ENCODE data around the gene ZPBP.

The ZPBP gene, protein sequence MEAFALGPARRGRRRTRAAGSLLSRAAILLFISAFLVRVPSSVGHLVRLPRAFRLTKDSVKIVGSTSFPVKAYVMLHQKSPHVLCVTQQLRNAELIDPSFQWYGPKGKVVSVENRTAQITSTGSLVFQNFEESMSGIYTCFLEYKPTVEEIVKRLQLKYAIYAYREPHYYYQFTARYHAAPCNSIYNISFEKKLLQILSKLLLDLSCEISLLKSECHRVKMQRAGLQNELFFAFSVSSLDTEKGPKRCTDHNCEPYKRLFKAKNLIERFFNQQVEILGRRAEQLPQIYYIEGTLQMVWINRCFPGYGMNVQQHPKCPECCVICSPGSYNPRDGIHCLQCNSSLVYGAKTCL

DNA sequence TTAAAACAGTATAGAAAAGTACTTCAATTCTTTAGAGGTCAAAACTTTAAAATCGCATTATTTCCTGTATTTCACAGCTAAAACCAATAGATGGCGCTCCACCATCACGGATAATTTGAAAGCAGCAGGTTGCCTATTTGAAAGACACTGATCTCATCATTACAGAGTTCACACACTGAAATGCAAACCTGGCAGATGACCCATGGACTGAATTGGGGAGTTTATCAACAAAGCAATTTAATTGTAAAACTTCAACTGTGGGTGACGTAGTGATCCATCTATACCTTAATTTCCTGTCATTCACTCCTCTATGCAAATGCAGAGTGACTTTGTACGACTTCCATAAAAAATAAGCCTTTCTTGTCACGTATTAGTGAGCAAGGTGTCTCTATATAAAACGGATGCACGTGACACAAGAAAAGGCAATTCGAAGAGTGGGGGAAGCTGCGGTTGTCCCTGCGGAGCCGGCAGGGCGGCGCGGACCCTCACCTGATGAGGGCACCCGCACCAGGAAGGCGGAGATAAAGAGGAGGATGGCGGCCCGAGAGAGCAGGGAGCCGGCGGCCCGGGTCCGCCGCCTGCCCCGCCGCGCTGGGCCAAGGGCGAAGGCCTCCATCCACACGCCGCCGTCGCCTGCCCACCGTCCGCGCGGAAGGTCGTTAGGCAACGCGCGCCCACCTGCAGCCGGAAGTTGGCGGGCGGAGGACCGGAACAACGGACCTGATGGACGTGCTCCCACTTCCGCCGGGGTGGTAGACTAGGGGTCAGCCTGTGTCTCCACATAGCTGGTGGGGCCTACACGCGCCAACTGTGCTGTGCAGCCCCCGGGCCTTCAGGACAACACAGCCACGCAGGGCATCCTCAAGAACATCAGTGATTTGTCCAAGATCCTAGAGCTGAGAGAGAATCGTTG, at the start of gene ZPBP:
TSS of gene ZPBP (minus strand) at position 668 of the 913 bp plus-strand sequence. CDS start at position 616, 52 bp downstream.
- peak; percentile 29 for DNase-seq (ENCODE audit: low spot score)

DNA sequence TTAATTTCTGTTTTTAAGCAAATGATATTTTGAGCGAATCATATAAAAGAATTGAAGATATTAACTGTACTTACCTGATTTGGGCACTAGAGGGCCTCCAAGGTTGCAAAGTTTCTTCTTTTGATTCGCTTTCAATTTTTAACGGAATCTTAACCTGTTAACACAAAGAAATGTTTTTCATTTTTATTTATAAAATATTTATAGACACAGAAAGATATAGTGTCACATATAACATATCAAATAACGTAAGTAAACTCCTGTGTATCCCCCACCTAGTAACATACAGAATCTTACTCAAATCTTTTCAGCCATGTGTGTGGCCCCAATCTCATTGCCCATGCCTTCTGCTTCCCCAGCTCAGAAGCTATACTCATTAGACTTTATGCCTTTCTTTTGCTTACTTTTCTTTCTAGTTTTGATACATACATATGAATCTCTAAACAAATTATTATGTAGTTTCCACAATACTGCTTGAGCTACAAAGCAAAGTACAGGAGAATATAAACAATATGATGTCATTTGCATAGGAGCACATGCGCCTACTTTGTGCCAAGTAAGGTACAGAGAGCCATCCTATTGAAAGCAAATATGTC, 49.5 kb upstream of the ZPBP start:
- DNase-seq (ENCODE audit: low spot score), result peak; percentile 30

DNA sequence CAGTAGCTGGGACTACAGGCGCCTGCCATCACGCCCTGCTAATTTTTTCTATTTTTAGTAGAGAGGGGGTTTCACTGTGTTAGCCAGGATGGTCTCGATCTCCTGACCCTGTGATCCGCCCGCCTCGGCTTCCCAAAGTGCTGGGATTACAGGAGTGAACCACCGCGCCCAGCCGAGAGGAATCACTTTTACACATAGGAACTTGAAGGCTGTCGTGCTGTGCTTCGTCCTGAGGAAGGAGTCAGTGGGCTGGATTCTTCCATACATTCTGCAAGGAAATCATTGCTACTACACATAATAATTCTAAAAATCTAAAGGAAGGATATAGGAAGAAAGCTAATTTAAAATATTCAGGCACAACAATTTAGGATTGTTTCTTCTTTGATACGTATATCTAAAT, 48.8 kb upstream of the ZPBP start:
- DNase-seq (ENCODE audit: low spot score), result no peak

DNA sequence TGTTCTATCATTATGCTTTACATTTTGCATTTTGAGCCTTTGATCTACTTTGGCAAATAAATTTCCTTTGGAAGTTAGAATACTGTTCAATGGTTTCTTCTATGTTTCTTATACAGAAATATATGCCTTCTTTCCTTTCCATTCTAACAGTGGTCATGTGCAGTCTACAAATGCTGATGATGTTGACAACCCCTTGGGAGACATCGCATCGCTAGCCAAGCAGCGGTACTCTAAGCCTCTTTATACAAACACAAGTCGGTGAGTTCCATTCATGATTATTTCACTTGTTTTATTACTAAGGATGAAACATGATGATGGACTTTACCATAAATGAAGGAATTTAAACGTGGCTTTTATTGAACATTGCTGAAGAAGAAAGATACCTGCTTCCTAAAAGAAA, 48.1 kb upstream of the ZPBP start:
- DNase-seq (ENCODE audit: low spot score), result no peak

DNA sequence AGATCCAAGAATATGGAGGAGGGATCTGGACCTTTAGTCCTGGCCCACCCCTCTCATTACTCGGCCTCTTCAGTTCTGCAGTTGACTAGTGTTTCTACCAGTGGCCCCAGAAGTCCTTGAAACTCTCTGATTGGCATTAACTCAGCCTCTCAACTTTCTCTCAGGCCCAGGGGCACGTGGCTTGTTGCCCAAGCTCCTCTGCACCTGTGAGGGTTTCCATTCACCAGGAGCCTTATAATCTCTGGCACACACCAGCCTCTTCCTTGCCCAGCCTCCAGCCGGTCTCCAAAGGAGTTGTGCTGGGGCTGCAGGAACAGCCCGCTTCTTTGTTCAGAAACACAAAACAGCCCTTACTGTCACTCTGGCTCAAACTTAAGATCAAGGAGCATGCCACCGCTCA, 47.6 kb upstream of the ZPBP start:
- DNase-seq (ENCODE audit: low spot score), result no peak

DNA sequence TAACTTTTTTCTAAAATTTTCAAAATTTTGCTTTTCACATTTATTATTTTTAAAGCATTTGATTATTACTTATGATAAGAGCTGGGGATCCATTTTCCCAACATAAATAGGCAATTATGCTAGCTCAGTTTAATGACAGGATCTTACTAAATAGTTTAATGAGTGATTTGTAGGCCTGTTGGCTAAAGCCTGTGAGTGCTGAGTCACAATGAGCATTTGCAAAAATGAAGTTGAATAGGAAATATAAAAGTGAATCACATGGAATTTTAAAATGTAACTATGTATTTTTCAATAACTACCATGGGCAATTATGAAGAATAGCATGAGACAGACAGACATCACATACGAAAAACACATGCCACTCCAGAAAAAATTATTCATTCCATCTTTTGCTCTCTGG, 45.1 kb upstream of the ZPBP start:
- DNase-seq (ENCODE audit: low spot score), result no peak

DNA sequence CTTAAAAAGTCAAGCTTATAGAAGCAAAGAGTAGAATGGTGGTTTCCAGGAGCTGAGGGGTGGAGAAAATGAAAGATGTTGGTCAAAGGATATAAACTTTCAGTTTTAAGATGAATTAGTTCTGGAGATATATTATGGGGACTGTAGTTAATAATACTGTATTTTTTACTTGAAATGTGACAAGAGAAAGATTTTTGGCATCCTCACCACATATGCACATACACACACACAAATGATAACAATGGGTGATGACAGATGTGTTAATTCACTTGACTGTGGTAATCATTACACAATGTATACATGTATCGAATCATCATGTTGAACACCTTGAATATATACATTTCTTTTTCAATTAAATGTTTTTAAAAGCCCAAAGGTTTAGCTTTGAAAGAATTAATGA, 32.7 kb upstream of the ZPBP start:
- no peak for DNase-seq (ENCODE audit: low spot score)

DNA sequence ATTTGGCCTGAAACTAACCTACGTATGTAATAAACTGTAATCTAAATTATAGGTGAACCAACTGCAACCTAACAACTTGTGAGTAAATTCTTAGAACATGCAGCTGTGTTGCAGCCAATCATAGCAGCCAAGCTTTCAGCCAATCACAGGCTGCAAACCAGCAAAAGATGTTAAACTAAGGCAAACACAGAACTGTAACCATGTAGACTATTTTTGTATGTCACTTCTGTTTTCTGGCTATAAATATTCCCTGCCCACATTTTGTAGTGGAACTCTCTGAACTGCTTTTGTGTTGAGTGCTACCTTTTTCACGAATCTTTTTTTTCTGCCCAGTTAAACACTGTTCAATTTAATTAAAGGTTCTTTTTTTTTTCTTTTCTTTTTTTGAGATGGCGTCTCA, 28.2 kb upstream of the ZPBP start:
- no peak for DNase-seq (ENCODE audit: low spot score)

DNA sequence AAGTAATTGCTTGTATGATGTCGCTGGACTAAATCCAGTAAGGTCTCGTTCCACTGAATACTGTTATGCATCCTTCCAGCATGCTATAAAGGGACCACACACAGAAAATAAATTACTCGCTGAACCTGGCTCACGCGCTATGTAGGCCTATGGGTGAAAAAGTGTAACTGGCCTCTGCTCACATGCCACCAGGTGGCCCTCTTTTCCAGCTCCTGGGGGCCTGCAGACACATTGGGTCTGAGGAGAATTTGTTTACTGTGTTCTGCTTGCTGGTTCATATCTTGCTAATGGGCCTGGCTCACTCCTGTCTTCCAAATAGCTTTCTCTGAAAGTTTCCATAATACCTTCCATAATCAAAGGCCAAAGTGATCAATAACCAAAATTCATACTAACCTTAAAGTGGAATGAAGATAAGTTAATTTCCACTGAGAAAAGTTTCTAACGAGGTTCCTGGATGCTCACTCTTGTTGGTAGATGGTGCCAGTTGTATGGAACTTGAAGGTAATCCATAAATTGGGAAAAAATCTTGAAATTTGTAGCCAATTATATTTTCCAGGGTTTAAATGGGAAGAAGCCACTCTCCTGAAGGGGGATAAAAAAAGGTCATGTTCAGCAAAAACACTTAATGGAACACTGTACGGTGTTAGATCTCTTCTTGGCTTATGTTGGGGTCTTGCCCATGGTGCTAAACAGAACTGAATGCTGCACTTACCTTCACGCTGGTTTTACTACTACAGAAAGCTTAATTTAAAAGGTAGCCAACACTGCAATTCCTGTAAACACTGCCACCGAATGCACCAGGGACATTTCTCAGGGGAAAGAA, 27.0 kb upstream of the ZPBP start:
- no peak for DNase-seq (ENCODE audit: low spot score)

DNA sequence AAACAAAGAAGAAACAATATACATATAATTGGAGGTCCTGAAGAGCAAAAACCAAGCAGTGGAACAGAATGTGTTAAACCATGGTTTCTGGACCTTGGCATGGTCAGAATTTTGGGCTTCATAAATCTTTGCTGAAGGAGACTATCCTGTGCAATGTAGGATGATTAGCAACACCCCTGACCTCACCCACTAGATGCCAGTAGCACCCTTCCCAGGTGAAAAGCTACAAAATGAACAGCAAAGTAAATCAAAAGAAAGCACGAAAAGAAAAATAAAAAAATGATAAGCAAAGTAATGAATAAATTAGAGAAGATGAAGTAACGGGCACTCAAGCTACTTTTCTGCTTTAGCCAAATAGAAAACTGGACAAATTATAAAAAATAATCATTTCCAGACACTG, 19.2 kb upstream of the ZPBP start:
- no peak for DNase-seq (ENCODE audit: low spot score)

DNA sequence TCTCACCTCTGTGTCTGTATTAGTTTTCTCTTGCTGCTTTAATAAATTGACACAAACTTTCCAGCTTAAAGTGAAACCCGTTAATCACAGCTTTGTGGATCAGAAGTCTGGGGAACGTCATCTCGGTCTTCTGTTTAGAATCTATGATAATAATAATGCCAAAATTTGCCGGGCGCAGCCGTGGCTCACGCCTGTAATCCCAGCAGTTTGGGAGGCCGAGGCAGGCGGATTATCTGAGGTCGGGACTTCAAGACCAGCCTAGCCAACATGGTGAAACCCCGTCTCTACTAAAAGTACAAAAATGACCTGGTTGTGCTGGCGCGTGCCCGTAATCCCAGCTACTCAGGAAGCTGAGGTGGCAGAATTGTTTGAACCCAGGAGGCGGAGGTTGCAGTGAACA, 8.8 kb upstream of the ZPBP start:
- DNase-seq (ENCODE audit: low spot score), result no peak

DNA sequence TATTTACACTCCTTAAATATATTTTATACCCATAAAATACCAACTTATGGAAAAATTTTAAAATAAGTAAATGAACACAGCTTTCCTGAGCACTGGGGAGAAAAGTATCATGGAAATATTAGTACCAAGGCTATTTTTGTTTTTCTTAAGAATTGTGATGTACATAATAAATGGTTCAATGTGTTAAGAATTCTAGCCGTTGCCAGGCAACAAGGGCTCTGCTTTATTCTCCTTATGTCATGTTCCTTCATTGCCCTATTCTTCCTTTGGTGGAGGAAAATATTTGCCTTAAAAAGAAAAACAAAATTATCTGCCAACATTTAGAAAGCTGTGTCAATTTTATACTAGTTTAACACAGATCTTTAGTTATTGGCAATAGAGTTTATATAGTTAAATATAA, 2.6 kb upstream of the ZPBP start:
- DNase-seq (ENCODE audit: low spot score), result no peak

DNA sequence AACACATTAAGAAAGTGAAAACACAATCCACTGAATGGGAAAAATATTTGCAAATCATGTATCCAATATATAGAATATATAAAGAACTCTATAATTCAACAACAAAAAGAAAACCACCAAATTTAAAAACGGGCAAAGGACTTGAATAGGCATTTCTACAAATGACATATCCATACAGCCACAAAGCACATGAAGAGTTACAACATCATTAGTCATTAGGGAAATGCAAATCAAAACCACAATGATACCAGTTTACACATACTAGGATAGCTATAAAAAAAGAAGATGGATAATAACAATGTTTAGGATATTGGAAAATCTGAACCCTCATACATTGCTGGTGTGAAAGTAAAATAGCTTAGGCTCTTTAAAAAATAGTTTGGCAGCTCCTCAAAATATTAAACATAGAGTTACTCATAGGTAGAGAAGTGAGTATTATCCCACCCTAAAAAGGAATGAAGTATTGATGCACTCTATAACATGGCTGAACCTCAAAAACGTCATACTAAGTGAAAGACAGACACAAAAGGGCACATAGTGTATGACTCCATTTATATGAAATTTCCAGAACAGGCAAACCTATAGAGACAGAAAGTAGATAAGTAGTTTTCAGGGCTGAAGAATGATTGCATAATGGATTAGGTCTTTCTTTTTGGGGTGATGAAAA, 4.5 kb downstream of the ZPBP start:
- DNase-seq (ENCODE audit: low spot score), result no peak

DNA sequence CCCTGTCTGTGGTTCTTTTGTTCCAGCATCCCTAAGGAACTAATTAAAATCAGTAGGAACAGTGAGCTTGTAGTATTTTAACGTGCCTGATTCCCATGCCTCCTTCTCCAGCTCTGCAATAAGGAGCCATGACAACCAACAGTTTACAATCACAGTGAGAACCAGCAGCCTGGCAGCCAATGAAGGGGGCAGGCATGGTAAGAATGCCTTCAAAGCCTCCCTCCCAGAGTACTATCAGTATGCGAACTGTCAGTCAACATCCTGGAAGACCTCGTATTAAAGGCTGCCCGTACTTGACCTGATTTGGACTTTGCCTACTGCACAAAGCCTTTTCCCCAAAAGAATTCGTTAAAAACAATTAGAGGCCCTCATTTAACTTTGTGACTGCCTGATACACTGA, 7.7 kb downstream of the ZPBP start:
- DNase-seq (ENCODE audit: low spot score), result no peak

DNA sequence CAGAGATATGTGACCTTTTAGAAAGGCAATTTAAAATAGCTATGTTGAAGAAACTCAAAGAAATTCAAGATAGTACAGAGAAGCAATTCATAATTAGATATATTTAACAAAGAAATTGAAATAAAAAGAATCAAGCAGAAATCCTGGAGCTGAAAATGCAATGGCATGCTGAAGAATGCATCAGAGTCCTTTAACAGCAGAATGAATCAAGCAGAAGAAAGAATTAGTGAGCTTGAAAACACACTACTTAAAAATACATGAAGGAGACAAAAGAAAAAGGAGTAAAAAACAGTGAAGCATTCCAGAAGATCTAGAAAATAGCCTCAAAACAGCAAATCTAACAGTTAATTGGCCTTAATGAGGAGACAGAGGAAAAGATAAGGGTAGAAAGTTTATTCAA, 20.0 kb downstream of the ZPBP start:
- DNase-seq (ENCODE audit: low spot score), result no peak

DNA sequence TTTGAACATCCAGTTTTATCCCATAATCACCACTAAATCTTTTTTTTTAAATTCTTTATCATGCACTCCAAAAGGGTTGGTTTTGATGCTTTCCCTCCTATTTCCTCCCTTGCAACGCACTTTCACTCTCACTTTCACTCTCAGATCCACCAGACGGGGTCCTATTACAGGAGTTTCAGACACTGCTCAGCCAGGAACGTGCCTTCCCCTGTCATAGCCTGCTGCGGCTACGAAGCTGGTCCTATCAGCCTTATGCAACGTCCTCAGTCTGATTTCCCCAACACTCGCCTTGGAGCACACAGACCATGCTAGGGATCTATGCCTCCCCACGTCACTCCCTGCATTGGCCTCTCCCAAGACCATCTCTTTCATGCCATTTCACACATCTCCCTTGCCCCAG, 23.4 kb downstream of the ZPBP start:
- peak; percentile 53 for DNase-seq (ENCODE audit: low spot score)

DNA sequence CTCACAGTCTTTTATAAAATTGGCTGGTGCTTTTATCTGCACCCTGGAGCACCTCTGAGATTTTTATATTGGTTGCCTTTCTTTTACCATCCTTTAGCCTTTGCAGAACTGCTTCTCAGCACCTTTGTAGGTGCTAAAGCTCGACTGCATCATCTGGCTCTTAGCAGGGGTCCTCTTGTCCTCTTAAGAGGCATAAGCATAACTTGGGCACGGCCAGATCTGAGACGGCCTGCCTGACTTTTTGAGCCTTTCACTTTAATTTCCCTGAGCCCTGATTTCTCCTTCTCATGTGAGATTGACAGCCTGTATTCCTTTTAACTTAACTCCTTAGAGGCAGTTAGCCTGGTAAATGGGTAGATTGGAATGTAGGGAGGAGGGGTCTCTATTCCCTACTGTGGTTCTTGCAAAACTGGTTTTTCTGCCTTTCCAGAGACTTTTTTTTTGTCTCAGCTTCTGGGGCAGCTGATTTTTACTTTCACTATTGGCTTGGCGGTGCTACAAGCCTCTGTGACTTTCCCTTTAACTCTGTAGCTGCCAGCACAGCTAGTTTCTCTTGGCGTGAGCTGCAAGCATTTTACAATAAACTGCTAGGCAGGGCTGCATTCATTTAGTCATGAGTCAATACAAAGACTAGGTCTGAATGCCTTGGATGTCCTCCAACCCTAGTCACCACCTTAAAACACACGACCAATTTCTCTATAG, 24.0 kb downstream of the ZPBP start:
- peak; percentile 44 for DNase-seq (ENCODE audit: low spot score)

DNA sequence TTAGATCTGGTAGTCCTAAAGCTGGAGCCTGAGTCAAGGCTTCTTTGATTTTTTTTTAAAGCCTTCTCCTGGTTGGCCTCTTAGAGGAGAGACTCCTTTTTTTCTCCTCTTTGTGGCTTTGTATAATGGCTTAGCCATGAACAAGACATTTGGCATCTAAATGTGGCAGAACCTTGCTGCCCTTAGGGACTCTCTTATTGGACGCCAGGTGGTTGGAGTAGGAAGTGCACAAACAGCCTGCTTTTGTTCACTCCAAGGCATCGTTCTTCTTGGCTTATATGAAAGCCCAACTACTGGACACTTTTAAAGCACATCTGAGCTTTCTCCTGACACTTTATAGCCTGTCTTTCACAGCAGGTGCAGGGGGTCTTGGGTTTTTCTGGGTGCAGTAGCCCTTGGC, 25.0 kb downstream of the ZPBP start:
- DNase-seq (ENCODE audit: low spot score), result peak; percentile 29

DNA sequence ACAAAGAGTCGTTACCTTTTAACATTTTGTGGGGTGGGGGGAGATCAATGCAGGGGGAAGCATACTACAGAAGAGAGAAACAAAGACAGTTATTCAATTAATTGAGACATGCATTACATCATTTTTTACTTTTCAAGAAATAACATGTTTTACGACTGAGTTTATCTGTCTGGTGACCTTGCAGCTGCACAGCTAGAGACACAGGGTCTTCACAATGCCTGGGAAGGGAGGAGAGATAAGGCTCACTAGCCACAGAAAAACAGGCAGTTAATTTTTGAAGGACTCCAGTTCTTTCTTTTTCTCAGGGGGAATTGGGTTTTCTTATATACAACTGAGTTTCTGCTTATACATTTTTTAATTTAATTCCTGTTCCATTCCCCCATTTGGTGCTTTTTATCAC, 30.1 kb downstream of the ZPBP start:
- DNase-seq (ENCODE audit: low spot score), result no peak

DNA sequence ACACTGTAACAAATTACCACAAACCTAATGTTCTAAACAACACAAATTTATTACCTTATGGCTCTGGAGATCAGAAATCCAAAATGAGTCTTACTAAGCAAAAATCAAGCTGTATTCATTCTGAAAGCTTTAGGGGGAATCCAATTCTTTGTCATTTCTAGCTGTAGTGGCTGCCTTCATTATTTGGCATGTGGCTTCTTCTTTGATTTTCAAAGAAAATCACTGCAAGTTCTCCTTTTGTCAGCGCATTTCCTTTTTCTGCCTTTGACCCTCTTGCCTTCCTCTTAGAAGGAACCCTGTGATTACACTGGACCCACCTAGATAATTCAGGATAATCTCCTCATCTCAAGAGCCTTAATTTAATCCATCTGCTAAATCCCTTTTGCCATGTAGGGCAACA, 36.9 kb downstream of the ZPBP start:
- DNase-seq (ENCODE audit: low spot score), result no peak

DNA sequence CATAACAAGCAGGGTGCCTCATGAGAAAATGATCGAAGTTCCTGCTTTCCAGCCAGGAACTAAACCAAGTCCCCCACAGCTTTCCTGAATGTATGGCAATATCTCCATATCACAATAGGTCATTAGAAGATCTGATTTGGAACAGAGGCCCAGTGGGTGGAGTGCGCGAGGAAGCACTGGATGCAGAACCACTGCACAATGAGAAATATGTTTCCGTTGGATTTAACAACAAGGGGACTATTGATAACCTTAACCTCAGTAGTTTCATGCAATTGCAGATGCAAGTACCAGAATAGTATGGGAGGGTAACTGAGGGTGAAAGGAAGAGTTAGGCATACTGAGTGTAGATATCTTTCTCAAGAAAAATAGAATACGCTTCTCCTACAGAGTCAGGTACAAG, 45.3 kb downstream of the ZPBP start:
- DNase-seq (ENCODE audit: low spot score), result no peak
